Upper lobe of right lung (tissue), 1 donor: Measurements from ENCODE around the gene NCAPD2. TPM values are rescaled to one million over a fixed set of nuclear protein-coding genes. Genes with fewer than 3 reads are reported as not detected.

Source experiments
- ATAC-seq: fragments of 200-7000 bp; cut with Tn5 transposase; one replicate; pipeline ENCODE4 v1.9.1; 2020; ENCODE audit warnings: mild to moderate bottlenecking, moderate library complexity
- DNase-seq: peaks from one replicate; pipeline ENCODE4 v3.0.0-alpha.2; 2020
- H3K27ac ChIP-seq: fragments of 200-600 bp; one replicate; pipeline ENCODE4 v1.8.0; 2022
- H3K27me3 ChIP-seq: fragments of 200-600 bp; one replicate; pipeline ENCODE4 v1.8.0; 2022; ENCODE audit warnings: mild to moderate bottlenecking
- H3K36me3 ChIP-seq: fragments of 200-600 bp; one replicate; pipeline ENCODE4 v1.8.0; 2022
- H3K4me1 ChIP-seq: fragments of 200-600 bp; one replicate; pipeline ENCODE4 v1.8.0; 2022
- H3K4me3 ChIP-seq: fragments of 200-600 bp; one replicate; pipeline ENCODE4 v1.8.0; 2022; ENCODE audit warnings: mild to moderate bottlenecking
- H3K9me3 ChIP-seq: fragments of 200-600 bp; one replicate; pipeline ENCODE4 v1.8.0; 2022
- CTCF ChIP-seq: fragments of 200-600 bp; IDR thresholded peaks from one replicate; pipeline ENCODE4 v1.8.0; 2022; ENCODE audit warnings: antibody characterized with exemption
- intact Hi-C: fragments of 100-400 bp; cut with DNase I; formaldehyde crosslinking; loops from one replicate; pipeline ENCODE4 v1.11.0; 2022
- total RNA-seq: library from RNA; stranded (reverse); fragmentation: NEBNext Ultra II Directional; extraction: Animal tissue kit (Norgen Biotek cat#: 25700); gene quantifications from one replicate; pipeline ENCODE4 v1.2.1, GENCODE V29; 2021
- donor health status: DM: no; HTN: yes; CAD: no; lungs with severe emphysema.

Gene NCAPD2
- total RNA-seq, 1 donor from 2014 or later, result 26.7 TPM

- intact Hi-C loops, result no loop called here
- Histone ChIP-seq H3K36me3 (peaks cover 37% of the 10 kb centered on the region), H3K27ac (no peak overlapping the region), H3K27me3 (no peaks in the 10 kb centered on the region), H3K4me3 (peak overlapping the region; percentile 14), H3K9me3 (no peaks in the 10 kb centered on the region), H3K4me1 (peaks cover 38% of the 10 kb centered on the region)
- no peak for TF ChIP-seq CTCF
- peak; percentile 4 for ATAC-seq
- DNase-seq, result no peak
These were observed 55.2 kb downstream of the NCAPD2 start for GRCh38 chr12:6548966-6549683.

GRCh38 chr12:6549684-6550151 lies 55.8 kb downstream of the NCAPD2 start:
- intact Hi-C loops, result no loop called here
- Histone ChIP-seq H3K4me1 (peaks cover 41% of the 10 kb centered on the region), H3K4me3 (no peak overlapping the region), H3K27ac (peak overlapping the region; percentile 73), H3K27me3 (no peaks in the 10 kb centered on the region), H3K36me3 (peaks cover 37% of the 10 kb centered on the region), H3K9me3 (no peaks in the 10 kb centered on the region)
- no peak for ATAC-seq
- no peak for TF ChIP-seq CTCF
- DNase-seq, result no peak

GRCh38 chr12:6550294-6551062 lies 56.6 kb downstream of the NCAPD2 start:
- DNase-seq (no peak), ATAC-seq (peak; percentile 55)
- Histone ChIP-seq H3K9me3 (no peaks in the 10 kb centered on the region), H3K27me3 (no peaks in the 10 kb centered on the region), H3K36me3 (peaks cover 30% of the 10 kb centered on the region), H3K27ac (peak overlapping the region; percentile 73), H3K4me3 (no peak overlapping the region), H3K4me1 (peaks cover 44% of the 10 kb centered on the region)
- no peak for TF ChIP-seq CTCF
- intact Hi-C loops, result no loop called here

GRCh38 chr12:6551063-6551461 lies 57.2 kb downstream of the NCAPD2 start:
- no peak for TF ChIP-seq CTCF
- Histone ChIP-seq H3K4me1 (peaks cover 44% of the 10 kb centered on the region), H3K4me3 (no peak overlapping the region), H3K27me3 (no peaks in the 10 kb centered on the region), H3K9me3 (no peaks in the 10 kb centered on the region), H3K36me3 (peaks cover 27% of the 10 kb centered on the region), H3K27ac (peak overlapping the region; percentile 73)
- ATAC-seq, result peak; percentile 7
- no peak for DNase-seq
- intact Hi-C loops, result no loop called here

GRCh38 chr12:6551496-6552139 lies 57.7 kb downstream of the NCAPD2 start:
- ATAC-seq, result no peak
- TF ChIP-seq CTCF, result no peak
- no peak for DNase-seq
- Histone ChIP-seq H3K27ac (peak overlapping the region; percentile 73), H3K4me1 (peaks cover 49% of the 10 kb centered on the region), H3K36me3 (peaks cover 25% of the 10 kb centered on the region), H3K27me3 (no peaks in the 10 kb centered on the region), H3K9me3 (no peaks in the 10 kb centered on the region), H3K4me3 (no peak overlapping the region)
- intact Hi-C loops, result no loop called here
